ENCODE data around the gene PCYT2. TPM values are rescaled to one million over a fixed set of nuclear protein-coding genes. Genes with fewer than 3 reads are reported as not detected.

PCYT2 gene
- total and polyA plus RNA-seq, 9 of the 15 experiments (the other 6 are each of a cell fraction or from before 2014, with no cell fraction given) = 0.92 to 134 (median 82.5) TPM

DNA sequence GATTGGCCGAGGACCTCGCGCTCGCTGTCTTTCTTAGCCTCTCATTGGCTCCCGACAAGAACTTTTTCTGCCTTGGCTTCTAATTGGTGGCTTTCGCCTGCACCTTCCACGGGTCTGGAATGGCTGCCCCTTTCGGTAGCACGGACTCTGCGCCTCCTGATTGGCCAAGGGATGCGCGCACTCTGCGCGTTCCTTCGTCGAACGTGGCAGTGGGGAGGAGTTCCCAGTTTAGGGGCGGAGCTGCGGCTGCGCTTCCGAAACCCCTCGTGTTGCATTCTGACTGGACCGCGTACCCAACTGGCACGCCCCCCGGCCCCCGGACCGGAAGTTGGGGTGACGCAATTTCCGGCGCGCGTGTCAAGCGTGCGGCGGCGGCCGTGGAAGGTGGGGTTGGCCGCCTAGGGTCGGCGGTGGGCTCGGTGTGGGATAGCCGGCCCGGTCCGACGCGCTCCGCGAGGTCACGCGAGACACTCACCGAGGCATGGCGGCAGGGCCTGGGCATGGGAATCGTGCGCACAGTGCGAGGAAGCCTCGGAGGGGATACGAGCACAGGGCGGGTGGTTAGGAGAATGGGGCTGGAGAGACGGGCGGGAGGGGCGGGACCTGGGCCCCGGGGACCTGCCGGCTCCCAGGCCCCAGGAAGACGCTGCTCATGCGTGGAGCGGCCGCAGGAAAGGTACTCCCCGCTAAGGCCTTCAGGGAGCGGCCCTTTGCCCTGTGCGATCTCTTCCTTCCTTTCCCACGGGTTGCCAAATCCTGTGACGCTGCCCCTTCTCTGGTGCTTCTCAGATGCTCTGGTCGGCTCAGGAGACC lies 50.2 kb downstream of the PCYT2 start (continued):
- TF ChIP-seq, protein P1, sequence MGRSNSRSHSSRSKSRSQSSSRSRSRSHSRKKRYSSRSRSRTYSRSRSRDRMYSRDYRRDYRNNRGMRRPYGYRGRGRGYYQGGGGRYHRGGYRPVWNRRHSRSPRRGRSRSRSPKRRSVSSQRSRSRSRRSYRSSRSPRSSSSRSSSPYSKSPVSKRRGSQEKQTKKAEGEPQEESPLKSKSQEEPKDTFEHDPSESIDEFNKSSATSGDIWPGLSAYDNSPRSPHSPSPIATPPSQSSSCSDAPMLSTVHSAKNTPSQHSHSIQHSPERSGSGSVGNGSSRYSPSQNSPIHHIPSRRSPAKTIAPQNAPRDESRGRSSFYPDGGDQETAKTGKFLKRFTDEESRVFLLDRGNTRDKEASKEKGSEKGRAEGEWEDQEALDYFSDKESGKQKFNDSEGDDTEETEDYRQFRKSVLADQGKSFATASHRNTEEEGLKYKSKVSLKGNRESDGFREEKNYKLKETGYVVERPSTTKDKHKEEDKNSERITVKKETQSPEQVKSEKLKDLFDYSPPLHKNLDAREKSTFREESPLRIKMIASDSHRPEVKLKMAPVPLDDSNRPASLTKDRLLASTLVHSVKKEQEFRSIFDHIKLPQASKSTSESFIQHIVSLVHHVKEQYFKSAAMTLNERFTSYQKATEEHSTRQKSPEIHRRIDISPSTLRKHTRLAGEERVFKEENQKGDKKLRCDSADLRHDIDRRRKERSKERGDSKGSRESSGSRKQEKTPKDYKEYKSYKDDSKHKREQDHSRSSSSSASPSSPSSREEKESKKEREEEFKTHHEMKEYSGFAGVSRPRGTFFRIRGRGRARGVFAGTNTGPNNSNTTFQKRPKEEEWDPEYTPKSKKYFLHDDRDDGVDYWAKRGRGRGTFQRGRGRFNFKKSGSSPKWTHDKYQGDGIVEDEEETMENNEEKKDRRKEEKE (IDR thresholded peaks at IDR 0.05; ENCODE audit: borderline replicate concordance in 1 of 2, control insufficient read depth in 1 of 2, low read depth in 2 of 2, low read length in 1 of 2) = no peak
- TF ChIP-seq BRF1 (IDR thresholded peaks at IDR 0.05; ENCODE audit: borderline replicate concordance, extremely low read depth, insufficient read length) = no peak
- TF ChIP-seq PTBP1 (IDR thresholded peaks at IDR 0.05; ENCODE audit: low read depth, low read length) = no peak
- TF ChIP-seq MTA1 (IDR thresholded peaks at IDR 0.05; ENCODE audit: borderline replicate concordance) = peak; percentile 80
- peak; percentile 90 for TF ChIP-seq PTRF (tag; IDR thresholded peaks at IDR 0.05)
- TF ChIP-seq, protein P2, sequence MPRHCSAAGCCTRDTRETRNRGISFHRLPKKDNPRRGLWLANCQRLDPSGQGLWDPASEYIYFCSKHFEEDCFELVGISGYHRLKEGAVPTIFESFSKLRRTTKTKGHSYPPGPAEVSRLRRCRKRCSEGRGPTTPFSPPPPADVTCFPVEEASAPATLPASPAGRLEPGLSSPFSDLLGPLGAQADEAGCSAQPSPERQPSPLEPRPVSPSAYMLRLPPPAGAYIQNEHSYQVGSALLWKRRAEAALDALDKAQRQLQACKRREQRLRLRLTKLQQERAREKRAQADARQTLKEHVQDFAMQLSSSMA (CRISPR knock-in tag; IDR thresholded peaks at IDR 0.05) = no peak
- TF ChIP-seq SMARCA5 (IDR thresholded peaks at IDR 0.05) = no peak
- TF ChIP-seq, protein P3, sequence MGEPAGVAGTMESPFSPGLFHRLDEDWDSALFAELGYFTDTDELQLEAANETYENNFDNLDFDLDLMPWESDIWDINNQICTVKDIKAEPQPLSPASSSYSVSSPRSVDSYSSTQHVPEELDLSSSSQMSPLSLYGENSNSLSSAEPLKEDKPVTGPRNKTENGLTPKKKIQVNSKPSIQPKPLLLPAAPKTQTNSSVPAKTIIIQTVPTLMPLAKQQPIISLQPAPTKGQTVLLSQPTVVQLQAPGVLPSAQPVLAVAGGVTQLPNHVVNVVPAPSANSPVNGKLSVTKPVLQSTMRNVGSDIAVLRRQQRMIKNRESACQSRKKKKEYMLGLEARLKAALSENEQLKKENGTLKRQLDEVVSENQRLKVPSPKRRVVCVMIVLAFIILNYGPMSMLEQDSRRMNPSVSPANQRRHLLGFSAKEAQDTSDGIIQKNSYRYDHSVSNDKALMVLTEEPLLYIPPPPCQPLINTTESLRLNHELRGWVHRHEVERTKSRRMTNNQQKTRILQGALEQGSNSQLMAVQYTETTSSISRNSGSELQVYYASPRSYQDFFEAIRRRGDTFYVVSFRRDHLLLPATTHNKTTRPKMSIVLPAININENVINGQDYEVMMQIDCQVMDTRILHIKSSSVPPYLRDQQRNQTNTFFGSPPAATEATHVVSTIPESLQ (CRISPR knock-in tag; IDR thresholded peaks at IDR 0.05) = no peak
- TF ChIP-seq RB1 (IDR thresholded peaks at IDR 0.05; ENCODE audit: low read depth) = peak; percentile 88; the same call in 1 of the 2 replicates
- TF ChIP-seq NFE2L1 (tag; IDR thresholded peaks at IDR 0.05; ENCODE audit: borderline replicate concordance, low read depth) = peak; percentile 30; the same call in 1 of the 2 replicates
- TF ChIP-seq SAP30 (IDR thresholded peaks at IDR 0.05; ENCODE audit: borderline replicate concordance, insufficient read depth, low read depth, low read length, poor library complexity, severe bottlenecking) = peak; percentile 88
- TF ChIP-seq, protein P4, sequence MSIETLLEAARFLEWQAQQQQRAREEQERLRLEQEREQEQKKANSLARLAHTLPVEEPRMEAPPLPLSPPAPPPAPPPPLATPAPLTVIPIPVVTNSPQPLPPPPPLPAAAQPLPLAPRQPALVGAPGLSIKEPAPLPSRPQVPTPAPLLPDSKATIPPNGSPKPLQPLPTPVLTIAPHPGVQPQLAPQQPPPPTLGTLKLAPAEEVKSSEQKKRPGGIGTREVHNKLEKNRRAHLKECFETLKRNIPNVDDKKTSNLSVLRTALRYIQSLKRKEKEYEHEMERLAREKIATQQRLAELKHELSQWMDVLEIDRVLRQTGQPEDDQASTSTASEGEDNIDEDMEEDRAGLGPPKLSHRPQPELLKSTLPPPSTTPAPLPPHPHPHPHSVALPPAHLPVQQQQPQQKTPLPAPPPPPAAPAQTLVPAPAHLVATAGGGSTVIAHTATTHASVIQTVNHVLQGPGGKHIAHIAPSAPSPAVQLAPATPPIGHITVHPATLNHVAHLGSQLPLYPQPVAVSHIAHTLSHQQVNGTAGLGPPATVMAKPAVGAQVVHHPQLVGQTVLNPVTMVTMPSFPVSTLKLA (conservative IDR thresholded peaks at IDR 0.05) = peak; percentile 97 to 98
- no peak for TF ChIP-seq NUFIP1 (IDR thresholded peaks at IDR 0.05; ENCODE audit: partially characterized antibody)
- TF ChIP-seq, protein P5, sequence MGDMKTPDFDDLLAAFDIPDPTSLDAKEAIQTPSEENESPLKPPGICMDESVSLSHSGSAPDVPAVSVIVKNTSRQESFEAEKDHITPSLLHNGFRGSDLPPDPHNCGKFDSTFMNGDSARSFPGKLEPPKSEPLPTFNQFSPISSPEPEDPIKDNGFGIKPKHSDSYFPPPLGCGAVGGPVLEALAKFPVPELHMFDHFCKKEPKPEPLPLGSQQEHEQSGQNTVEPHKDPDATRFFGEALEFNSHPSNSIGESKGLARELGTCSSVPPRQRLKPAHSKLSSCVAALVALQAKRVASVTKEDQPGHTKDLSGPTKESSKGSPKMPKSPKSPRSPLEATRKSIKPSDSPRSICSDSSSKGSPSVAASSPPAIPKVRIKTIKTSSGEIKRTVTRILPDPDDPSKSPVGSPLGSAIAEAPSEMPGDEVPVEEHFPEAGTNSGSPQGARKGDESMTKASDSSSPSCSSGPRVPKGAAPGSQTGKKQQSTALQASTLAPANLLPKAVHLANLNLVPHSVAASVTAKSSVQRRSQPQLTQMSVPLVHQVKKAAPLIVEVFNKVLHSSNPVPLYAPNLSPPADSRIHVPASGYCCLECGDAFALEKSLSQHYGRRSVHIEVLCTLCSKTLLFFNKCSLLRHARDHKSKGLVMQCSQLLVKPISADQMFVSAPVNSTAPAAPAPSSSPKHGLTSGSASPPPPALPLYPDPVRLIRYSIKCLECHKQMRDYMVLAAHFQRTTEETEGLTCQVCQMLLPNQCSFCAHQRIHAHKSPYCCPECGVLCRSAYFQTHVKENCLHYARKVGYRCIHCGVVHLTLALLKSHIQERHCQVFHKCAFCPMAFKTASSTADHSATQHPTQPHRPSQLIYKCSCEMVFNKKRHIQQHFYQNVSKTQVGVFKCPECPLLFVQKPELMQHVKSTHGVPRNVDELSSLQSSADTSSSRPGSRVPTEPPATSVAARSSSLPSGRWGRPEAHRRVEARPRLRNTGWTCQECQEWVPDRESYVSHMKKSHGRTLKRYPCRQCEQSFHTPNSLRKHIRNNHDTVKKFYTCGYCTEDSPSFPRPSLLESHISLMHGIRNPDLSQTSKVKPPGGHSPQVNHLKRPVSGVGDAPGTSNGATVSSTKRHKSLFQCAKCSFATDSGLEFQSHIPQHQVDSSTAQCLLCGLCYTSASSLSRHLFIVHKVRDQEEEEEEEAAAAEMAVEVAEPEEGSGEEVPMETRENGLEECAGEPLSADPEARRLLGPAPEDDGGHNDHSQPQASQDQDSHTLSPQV (IDR thresholded peaks at IDR 0.05) = no peak
